Breast epithelium (tissue), 3 donors: ENCODE results near the gene KRT78.

Source experiments
- CTCF ChIP-seq, 3 donors: fragments of 450-650 bp; IDR thresholded peaks; one replicate each; pipeline ENCODE4 v1.5.1; 2016 to 2017; ENCODE audit warnings: antibody characterized with exemption in 3 of 3, mild to moderate bottlenecking in 3 of 3, moderate library complexity in 3 of 3
- POLR2A ChIP-seq: fragments of 450-650 bp; IDR thresholded peaks from one replicate; pipeline ENCODE4 v1.6.1; 2016; ENCODE audit warnings: antibody characterized with exemption, mild to moderate bottlenecking, moderate library complexity
- POLR2AphosphoS5 ChIP-seq, 3 donors: sonication (generic); formaldehyde crosslinking; IDR thresholded peaks; one replicate each; pipeline ENCODE4 v1.6.1; 2017; ENCODE audit warnings: antibody characterized with exemption in 3 of 3

GRCh38 chr12:52833922-52834726 lies 14.7 kb downstream of the KRT78 start, which contains the start of gene KRT79:
- TF ChIP-seq CTCF (IDR thresholded peaks at IDR 0.05): no peak
- TF ChIP-seq POLR2A: no peak
- TF ChIP-seq POLR2AphosphoS5 (IDR thresholded peaks at IDR 0.05): no peak
